Measurements from ENCODE around the gene MGAT5.

GRCh38 chr2:134370655-134371445 is 117.0 kb downstream of the MGAT5 start:
- TF ChIP-seq REST (tag by site-specific recombination; IDR thresholded peaks at IDR 0.05) = no peak
- TF ChIP-seq TCF7L2 (IDR thresholded peaks at IDR 0.05; ENCODE audit: borderline replicate concordance, low read depth, low read length) = no peak
- TF ChIP-seq ATF2 (tag by site-specific recombination; IDR thresholded peaks at IDR 0.05; ENCODE audit: low read depth) = no peak
- TF ChIP-seq YY1 (tag by site-specific recombination; IDR thresholded peaks at IDR 0.05) = no peak
- no peak for TF ChIP-seq CTCF (tag by site-specific recombination; IDR thresholded peaks at IDR 0.05)
- no peak for TF ChIP-seq ZBTB7A (tag by site-specific recombination; IDR thresholded peaks at IDR 0.05; ENCODE audit: low read depth)
- TF ChIP-seq HOXA7 (CRISPR knock-in tag; IDR thresholded peaks at IDR 0.05; ENCODE audit: borderline replicate concordance) = no peak
- TF ChIP-seq ZNF121 (tag by site-specific recombination; IDR thresholded peaks at IDR 0.05) = no peak
- no peak for TF ChIP-seq PRDM10 (tag by site-specific recombination; IDR thresholded peaks at IDR 0.05)
- TF ChIP-seq ZFP3 (tag by site-specific recombination; IDR thresholded peaks at IDR 0.05; ENCODE audit: low read depth) = no peak
- no peak for TF ChIP-seq ZNF302 (tag by site-specific recombination; IDR thresholded peaks at IDR 0.05; ENCODE audit: low read depth)
- TF ChIP-seq MYNN (tag by site-specific recombination; IDR thresholded peaks at IDR 0.05; ENCODE audit: borderline replicate concordance) = no peak
